ENCODE results near the gene BIRC2.

- TF ChIP-seq CTCF (IDR thresholded peaks at IDR 0.05) (no peak), POLR2A (IDR thresholded peaks at IDR 0.05; ENCODE audit: low read depth) (no peak), POLR2AphosphoS5 (IDR thresholded peaks at IDR 0.05) (no peak), EP300 (IDR thresholded peaks at IDR 0.05) (no peak)
Observed at GRCh38 chr11:102305352-102306047, 41.5 kb upstream of the BIRC2 start.
